PFSK-1 (cell line): Measurements from ENCODE around the gene PSMB7.

Experiments
- TAF1 ChIP-seq: IDR thresholded peaks from 2 replicates; pipeline ENCODE4 v1.6.1; 2012; ENCODE audit warnings: low read length, control low read depth, borderline replicate concordance; ENCODE audit not compliant: insufficient read depth
- TF ChIP-seq, protein P1 (sequence below), 2 experiments: IDR thresholded peaks; 2 replicates each; pipeline versions ENCODE4 v1.6.1 to v1.8.0; 2011 to 2012; ENCODE audit warnings: low read depth in 2 of 2, low read length in 2 of 2, control low read depth in 1 of 2, inconsistent platforms in 1 of 2, mild to moderate bottlenecking in 1 of 2, moderate library complexity in 1 of 2; ENCODE audit not compliant: insufficient read depth in 1 of 2

DNA sequence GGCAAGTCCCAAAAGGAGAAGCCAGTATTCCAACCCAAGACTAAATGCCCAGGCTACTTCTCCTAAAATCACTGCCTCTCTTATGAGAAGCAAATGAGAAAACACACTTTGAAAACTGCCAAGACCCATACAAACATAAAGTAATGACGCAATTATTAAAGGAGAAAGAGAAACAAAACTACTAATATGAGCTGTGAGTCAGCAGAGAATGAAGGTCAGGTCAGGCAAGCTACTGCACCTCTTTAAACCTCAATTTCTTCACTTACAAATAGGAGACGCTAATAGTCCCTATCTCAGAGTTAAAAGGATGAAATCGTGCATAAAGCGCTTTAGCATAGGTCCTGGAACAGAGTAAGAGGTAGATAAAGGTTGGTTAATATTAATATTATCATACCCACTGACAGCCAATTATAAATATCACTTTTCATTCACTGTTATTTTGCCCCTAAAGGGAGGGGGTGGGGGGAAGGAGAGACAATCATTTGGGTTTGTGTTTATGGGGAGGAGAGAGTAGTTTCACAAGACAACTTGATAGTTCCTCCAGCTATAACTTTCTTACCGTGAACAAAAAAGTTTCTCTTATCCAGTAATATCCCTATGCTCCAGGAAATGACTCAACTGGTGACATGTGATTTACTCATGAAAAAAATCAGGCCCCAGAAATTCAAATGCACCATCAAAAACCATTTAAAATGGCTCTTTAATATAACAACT, 3.6 kb downstream of the PSMB7 start:
- TF ChIP-seq TAF1: no peak
- TF ChIP-seq, protein P1, sequence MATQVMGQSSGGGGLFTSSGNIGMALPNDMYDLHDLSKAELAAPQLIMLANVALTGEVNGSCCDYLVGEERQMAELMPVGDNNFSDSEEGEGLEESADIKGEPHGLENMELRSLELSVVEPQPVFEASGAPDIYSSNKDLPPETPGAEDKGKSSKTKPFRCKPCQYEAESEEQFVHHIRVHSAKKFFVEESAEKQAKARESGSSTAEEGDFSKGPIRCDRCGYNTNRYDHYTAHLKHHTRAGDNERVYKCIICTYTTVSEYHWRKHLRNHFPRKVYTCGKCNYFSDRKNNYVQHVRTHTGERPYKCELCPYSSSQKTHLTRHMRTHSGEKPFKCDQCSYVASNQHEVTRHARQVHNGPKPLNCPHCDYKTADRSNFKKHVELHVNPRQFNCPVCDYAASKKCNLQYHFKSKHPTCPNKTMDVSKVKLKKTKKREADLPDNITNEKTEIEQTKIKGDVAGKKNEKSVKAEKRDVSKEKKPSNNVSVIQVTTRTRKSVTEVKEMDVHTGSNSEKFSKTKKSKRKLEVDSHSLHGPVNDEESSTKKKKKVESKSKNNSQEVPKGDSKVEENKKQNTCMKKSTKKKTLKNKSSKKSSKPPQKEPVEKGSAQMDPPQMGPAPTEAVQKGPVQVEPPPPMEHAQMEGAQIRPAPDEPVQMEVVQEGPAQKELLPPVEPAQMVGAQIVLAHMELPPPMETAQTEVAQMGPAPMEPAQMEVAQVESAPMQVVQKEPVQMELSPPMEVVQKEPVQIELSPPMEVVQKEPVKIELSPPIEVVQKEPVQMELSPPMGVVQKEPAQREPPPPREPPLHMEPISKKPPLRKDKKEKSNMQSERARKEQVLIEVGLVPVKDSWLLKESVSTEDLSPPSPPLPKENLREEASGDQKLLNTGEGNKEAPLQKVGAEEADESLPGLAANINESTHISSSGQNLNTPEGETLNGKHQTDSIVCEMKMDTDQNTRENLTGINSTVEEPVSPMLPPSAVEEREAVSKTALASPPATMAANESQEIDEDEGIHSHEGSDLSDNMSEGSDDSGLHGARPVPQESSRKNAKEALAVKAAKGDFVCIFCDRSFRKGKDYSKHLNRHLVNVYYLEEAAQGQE (IDR thresholded peaks at IDR 0.05; ENCODE audit: insufficient read depth in 1 of 2, low read depth in 2 of 2, low read length in 2 of 2): no peak
